Renal cortical epithelial cell (primary cell): ENCODE results near the gene DMBT1. TPM values are rescaled to one million over a fixed set of nuclear protein-coding genes. Genes with fewer than 3 reads are reported as not detected.

Experiments used
- DNase-seq: peaks from one replicate; pipeline ENCODE4 v3.0.0-alpha.2; 2011; ENCODE audit warnings: low read depth
- total RNA-seq: library from RNA; depleted of rRNA; stranded (reverse); fragments of >200 nt; gene quantifications from 2 replicates; pipeline ENCODE4 v1.2.3, GENCODE V29; 2014

The DMBT1 gene
- total RNA-seq, 1 donor from 2014 or later, result under 0.01 TPM

- no peak for DNase-seq
Observed at GRCh38 chr10:122646511-122647382, 86.2 kb downstream of the DMBT1 start.

- no peak for DNase-seq
Observed at GRCh38 chr10:122647383-122647968, 86.9 kb downstream of the DMBT1 start.

- peak; percentile 21 for DNase-seq
Observed at GRCh38 chr10:122648599-122649428, 88.3 kb downstream of the DMBT1 start.

GRCh38 chr10:122649903-122650302, 89.3 kb downstream of the DMBT1 start:
- no peak for DNase-seq

GRCh38 chr10:122650331-122650730, 89.8 kb downstream of the DMBT1 start:
- no peak for DNase-seq

- DNase-seq, result no peak
Observed at GRCh38 chr10:122655524-122656307, 95.2 kb downstream of the DMBT1 start.

GRCh38 chr10:122656308-122656705, 95.8 kb downstream of the DMBT1 start:
- no peak for DNase-seq

- DNase-seq, result no peak
Observed at GRCh38 chr10:122656741-122657140, 96.2 kb downstream of the DMBT1 start.

- DNase-seq, result no peak
Observed at GRCh38 chr10:122657255-122657654, 96.7 kb downstream of the DMBT1 start.

- no peak for DNase-seq
Observed at GRCh38 chr10:122657729-122658128, 97.2 kb downstream of the DMBT1 start.

GRCh38 chr10:122658356-122659049, 97.9 kb downstream of the DMBT1 start:
- no peak for DNase-seq

GRCh38 chr10:122659126-122659525, 98.6 kb downstream of the DMBT1 start:
- DNase-seq, result no peak

GRCh38 chr10:122659651-122660050, 99.1 kb downstream of the DMBT1 start:
- DNase-seq, result no peak

- no peak for DNase-seq
Observed at GRCh38 chr10:122660696-122661095, 100.1 kb downstream of the DMBT1 start.

GRCh38 chr10:122662231-122662630, 101.7 kb downstream of the DMBT1 start:
- no peak for DNase-seq

GRCh38 chr10:122663516-122664130, 103.1 kb downstream of the DMBT1 start:
- no peak for DNase-seq

- no peak for DNase-seq
Observed at GRCh38 chr10:122664501-122664900, 103.9 kb downstream of the DMBT1 start.

GRCh38 chr10:122665329-122665860, 104.8 kb downstream of the DMBT1 start:
- DNase-seq, result no peak

GRCh38 chr10:122665946-122666345, 105.4 kb downstream of the DMBT1 start:
- DNase-seq, result no peak

- DNase-seq, result no peak
Observed at GRCh38 chr10:122669045-122669444, 108.5 kb downstream of the DMBT1 start.
